ENCODE measurements around the gene AP2A2.

- TF ChIP-seq REST (IDR thresholded peaks at IDR 0.05; ENCODE audit: low read depth) (no peak), EGR1 (IDR thresholded peaks at IDR 0.05) (no peak), FOXM1 (IDR thresholded peaks at IDR 0.05; ENCODE audit: borderline replicate concordance, low read depth) (no peak), RAD21 (IDR thresholded peaks at IDR 0.05; ENCODE audit: low read depth) (no peak), MAX (IDR thresholded peaks at IDR 0.05) (no peak), TAF1 (IDR thresholded peaks at IDR 0.05; ENCODE audit: low read depth) (no peak), TEAD4 (IDR thresholded peaks at IDR 0.05) (no peak), CREB1 (IDR thresholded peaks at IDR 0.05; ENCODE audit: low read depth) (no peak), EP300 (IDR thresholded peaks at IDR 0.05; ENCODE audit: borderline replicate concordance) (no peak), YY1 (IDR thresholded peaks at IDR 0.05; ENCODE audit: low read depth) (no peak), TCF12 (IDR thresholded peaks at IDR 0.05; ENCODE audit: low read depth) (no peak), NFIC (IDR thresholded peaks at IDR 0.05) (no peak), CEBPB (IDR thresholded peaks at IDR 0.05) (no peak)
These were observed 85.6 kb downstream of the AP2A2 start for GRCh38 chr11:1011320-1011698.
